ACHN (cell line): ENCODE data around the gene DYNLT4.
"Not testable (repeated sequence)": the region's sequence is repeated elsewhere in the genome, so short reads cannot be mapped to it uniquely, and the experiment has no call there.

Experiments used
- DNase-seq: peaks from one replicate; pipeline ENCODE4 v3.0.0-alpha.2; 2015
- in situ Hi-C: cut with HindIII; loops from 2 replicates; pipeline ENCODE4 v1.10.0; 2017; ENCODE audit warnings: low sequenced_read_pairs, low pct_ligation_motif_present, low pct_unique_long_range_greater_than_20kb

DYNLT4 gene

GRCh38 chr1:44806704-44807363, at the start of gene DYNLT4:
Gene DYNLT4 (minus strand): TSS chr1:44807351. CDS start chr1:44806668, 683 bp downstream.
- DNase-seq = no peak
- in situ Hi-C loops = no loop called here

- no peak for DNase-seq
- in situ Hi-C loops = no loop called here
Measured at GRCh38 chr1:44855742-44856141, 48.6 kb upstream of the DYNLT4 start.

GRCh38 chr1:44854970-44855369, 47.8 kb upstream of the DYNLT4 start:
- in situ Hi-C loops = no loop called here
- DNase-seq = no peak

GRCh38 chr1:44853201-44853600, 46.0 kb upstream of the DYNLT4 start:
- no peak for DNase-seq
- in situ Hi-C loops = no loop called here

- no peak for DNase-seq
- in situ Hi-C loops = no loop called here
Measured at GRCh38 chr1:44851308-44851707, 44.2 kb upstream of the DYNLT4 start.

- no peak for DNase-seq
- in situ Hi-C loops = no loop called here
Measured at GRCh38 chr1:44849575-44850132, 42.5 kb upstream of the DYNLT4 start.

GRCh38 chr1:44848456-44849181, 41.5 kb upstream of the DYNLT4 start:
- DNase-seq = no peak
- in situ Hi-C loops = no loop called here

- in situ Hi-C loops = no loop called here
Measured at GRCh38 chr1:44847845-44848244, 40.7 kb upstream of the DYNLT4 start.

GRCh38 chr1:44846985-44847384, 39.8 kb upstream of the DYNLT4 start:
- in situ Hi-C loops = no loop called here
- DNase-seq = no peak

More at GRCh38 chr1:44847845-44848244, 40.7 kb upstream of the DYNLT4 start:
- no peak for DNase-seq

- peak; percentile 59 for DNase-seq
- in situ Hi-C loops = no loop called here
Measured at GRCh38 chr1:44842862-44843655, 35.9 kb upstream of the DYNLT4 start, which contains the start of gene PTCH2. Gene PTCH2 (minus strand): TSS chr1:44843253. CDS start chr1:44842932, 321 bp downstream.

- in situ Hi-C loops = no loop called here
Measured at GRCh38 chr1:44842486-44842861, 35.3 kb upstream of the DYNLT4 start.

GRCh38 chr1:44839576-44839975, 32.4 kb upstream of the DYNLT4 start:
- in situ Hi-C loops = no loop called here
- DNase-seq = no peak

More at GRCh38 chr1:44842486-44842861, 35.3 kb upstream of the DYNLT4 start:
- no peak for DNase-seq

- DNase-seq, in situ Hi-C loops: not testable (repeated sequence)
Measured at GRCh38 chr1:44838294-44838693, 31.1 kb upstream of the DYNLT4 start.

GRCh38 chr1:44835738-44836675, 28.9 kb upstream of the DYNLT4 start:
- peak; percentile 72 for DNase-seq
- in situ Hi-C loops = no loop called here

- DNase-seq = no peak
- in situ Hi-C loops = no loop called here
Measured at GRCh38 chr1:44834328-44834727, 27.2 kb upstream of the DYNLT4 start.

GRCh38 chr1:44832056-44832705, 25.0 kb upstream of the DYNLT4 start:
- DNase-seq = no peak
- in situ Hi-C loops = no loop called here

GRCh38 chr1:44831516-44831915, 24.4 kb upstream of the DYNLT4 start:
- no peak for DNase-seq
- in situ Hi-C loops = no loop called here
